ENCODE measurements around the gene HS6ST3. TPM values are rescaled to one million over a fixed set of nuclear protein-coding genes. Genes with fewer than 3 reads are reported as not detected.
"Not testable (repeated sequence)": the region's sequence is repeated elsewhere in the genome, so short reads cannot be mapped to it uniquely, and the experiment has no call there.

Gene HS6ST3
- total RNA-seq, 6 donors from 2014 or later: 0.03 to 1.0 (median 0.22) TPM; not detected in 1

- ATAC-seq (ENCODE audit: low FRiP score in 2 of 2) (no peak), DNase-seq (no peak)
- Histone ChIP-seq H3K4me1 (no peaks in the 10 kb centered on the region), H3K9me3 (no peaks in the 10 kb centered on the region), H3K27ac (no peak overlapping the region), H3K36me3 (no peaks in the 10 kb centered on the region), H3K4me3 (no peak overlapping the region), H3K27me3 (no peaks in the 10 kb centered on the region)
- no peak for TF ChIP-seq CTCF (IDR thresholded peaks at IDR 0.05)
- no peak for TF ChIP-seq EP300 (IDR thresholded peaks at IDR 0.05)
- TF ChIP-seq POLR2A (IDR thresholded peaks at IDR 0.05): no peak
- TF ChIP-seq POLR2AphosphoS5 (IDR thresholded peaks at IDR 0.05): no peak
- WGBS, 2 donors: 83 to 86% methylated on average over 2 of the region's 2 CpGs
Measured at GRCh38 chr13:96511587-96511986, 421.7 kb downstream of the HS6ST3 start.

GRCh38 chr13:96519380-96519779 lies 429.5 kb downstream of the HS6ST3 start:
- TF ChIP-seq CTCF (IDR thresholded peaks at IDR 0.05): no peak
- no peak for TF ChIP-seq POLR2A (IDR thresholded peaks at IDR 0.05)
- TF ChIP-seq EP300 (IDR thresholded peaks at IDR 0.05): no peak
- no peak for TF ChIP-seq POLR2AphosphoS5 (IDR thresholded peaks at IDR 0.05)
- DNase-seq: no peak
- no peaks in the 10 kb centered on the region for H3K36me3 ChIP-seq
- ATAC-seq (ENCODE audit: low FRiP score in 2 of 2): no peak
- H3K9me3 ChIP-seq: no peaks in the 10 kb centered on the region
- H3K27ac ChIP-seq: no peak overlapping the region
- no peak overlapping the region for H3K4me3 ChIP-seq
- WGBS, 2 donors: 72 to 97% methylated on average over 1 of the region's 1 CpG
- H3K4me1 ChIP-seq: no peaks in the 10 kb centered on the region
- H3K27me3 ChIP-seq: no peaks in the 10 kb centered on the region

GRCh38 chr13:96524398-96525020 lies 434.6 kb downstream of the HS6ST3 start:
- ATAC-seq (ENCODE audit: low FRiP score in 2 of 2); H3K36me3 ChIP-seq; H3K4me1 ChIP-seq; H3K4me3 ChIP-seq; H3K27me3 ChIP-seq; H3K9me3 ChIP-seq; H3K27ac ChIP-seq: not testable (repeated sequence)
- WGBS, 2 donors: 85 to 89% methylated on average over 3 to 11 of the region's 11 CpGs
- DNase-seq: peak in 1 of 2 donors; percentile 44

- H3K4me3 ChIP-seq: no peak overlapping the region
- H3K27ac ChIP-seq: no peak overlapping the region
- no peaks in the 10 kb centered on the region for H3K36me3 ChIP-seq
- DNase-seq: no peak
- H3K9me3 ChIP-seq: no peaks in the 10 kb centered on the region
- H3K4me1 ChIP-seq: no peaks in the 10 kb centered on the region
- no peaks in the 10 kb centered on the region for H3K27me3 ChIP-seq
- WGBS, 2 donors: 68 to 77% methylated on average over 2 of the region's 2 CpGs
- ATAC-seq (ENCODE audit: low FRiP score in 2 of 2): no peak
- TF ChIP-seq CTCF (IDR thresholded peaks at IDR 0.05) (no peak), EP300 (IDR thresholded peaks at IDR 0.05) (no peak), POLR2A (IDR thresholded peaks at IDR 0.05) (no peak), POLR2AphosphoS5 (IDR thresholded peaks at IDR 0.05) (no peak)
Measured at GRCh38 chr13:96525715-96526114, 435.8 kb downstream of the HS6ST3 start.

- DNase-seq: no peak
- ATAC-seq (ENCODE audit: low FRiP score in 2 of 2): no peak
- Histone ChIP-seq H3K4me1 (no peaks in the 10 kb centered on the region), H3K27ac (no peak overlapping the region), H3K27me3 (no peaks in the 10 kb centered on the region), H3K4me3 (no peak overlapping the region), H3K9me3 (no peaks in the 10 kb centered on the region), H3K36me3 (no peaks in the 10 kb centered on the region)
- 21 to 45% methylated on average over 3 of the region's 3 CpGs for WGBS, 2 donors
- TF ChIP-seq CTCF (IDR thresholded peaks at IDR 0.05): no peak
- TF ChIP-seq POLR2AphosphoS5 (IDR thresholded peaks at IDR 0.05): no peak
- no peak for TF ChIP-seq EP300 (IDR thresholded peaks at IDR 0.05)
- TF ChIP-seq POLR2A (IDR thresholded peaks at IDR 0.05): no peak
Measured at GRCh38 chr13:96527497-96527896, 437.6 kb downstream of the HS6ST3 start.

Data from upper lobe of left lung (tissue), 6 donors.